Peyer's patch (tissue), 4 donors: ENCODE data around the gene ZNRF3.

Source experiments
- CTCF ChIP-seq, 6 experiments: fragments of 450-650 bp in 4 of 6; fragments of 200-600 bp in 2 of 6; sonication (generic) in 1 of 6; IDR thresholded peaks; one replicate each; pipeline ENCODE4 v1.5.1; 2017 to 2019; ENCODE audit warnings: antibody characterized with exemption in 6 of 6, mild to moderate bottlenecking in 3 of 6, moderate library complexity in 1 of 6
- POLR2A ChIP-seq, 2 donors: fragments of 450-650 bp; IDR thresholded peaks; one replicate each; pipeline ENCODE4 v1.5.1; 2017; ENCODE audit warnings: antibody characterized with exemption in 2 of 2, mild to moderate bottlenecking in 2 of 2, moderate library complexity in 2 of 2

DNA sequence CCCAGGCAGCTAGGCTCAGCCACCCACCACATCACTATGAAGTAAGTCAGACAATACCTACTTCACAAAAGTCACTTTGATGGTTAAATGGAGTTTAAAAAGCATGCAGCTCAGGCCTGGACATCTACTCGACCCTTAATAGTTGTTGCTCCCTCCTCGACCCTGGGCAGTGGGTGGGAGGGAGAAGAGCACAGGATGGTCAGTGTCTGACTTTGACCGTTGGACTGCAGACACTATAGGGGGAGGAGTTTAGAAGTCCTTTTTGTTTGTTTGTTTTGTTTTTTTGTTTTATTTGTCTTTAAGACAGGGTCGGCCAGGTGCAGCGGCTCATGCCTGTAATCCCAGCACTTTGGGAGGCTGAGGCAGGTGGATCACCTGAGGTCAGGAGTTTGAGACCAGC is 44.4 kb upstream of the ZNRF3 start:
- TF ChIP-seq CTCF (IDR thresholded peaks at IDR 0.05) (no peak), POLR2A (IDR thresholded peaks at IDR 0.05) (no peak)
